ENCODE data around the gene TPRG1L. TPM values are rescaled to one million over a fixed set of nuclear protein-coding genes. Genes with fewer than 3 reads are reported as not detected.

Gene TPRG1L
- total and polyA plus RNA-seq, 2 experiments from 2014 or later, result 6.2 to 20.3 TPM

GRCh38 chr1:3660704-3661103, 35.9 kb downstream of the TPRG1L start (continued):
- TF ChIP-seq ZNF462 (CRISPR knock-in tag; IDR thresholded peaks at IDR 0.05) (no peak), EZH2phosphoT487 (IDR thresholded peaks at IDR 0.05; ENCODE audit: unreplicated experiment) (no peak), ZNF331 (CRISPR knock-in tag; IDR thresholded peaks at IDR 0.05; ENCODE audit: low read depth) (no peak)

GRCh38 chr1:3661631-3662030, 36.8 kb downstream of the TPRG1L start:
- peaks cover 15% of the 10 kb centered on the region for H3K4me1 Mint-ChIP-seq
- Histone ChIP-seq H3K79me2 (replicated peaks; ENCODE audit: insufficient read depth) (no peaks in the 10 kb centered on the region), H2AFZ (no peak overlapping the region), H3K4me2 (no peak overlapping the region), H3K4me3 (no peak overlapping the region), H3K9me2 (ENCODE audit: insufficient read depth) (no peaks in the 10 kb centered on the region), H3F3A (replicated peaks; ENCODE audit: low read depth) (0 out of 2 replicates have a peak, but pooled peaks cover 3% of the 10 kb centered on the region), H3K36me3 (ENCODE audit: insufficient read depth) (no peaks in the 10 kb centered on the region), H3K27me3 (ENCODE audit: insufficient read depth) (peaks cover 14% of the 10 kb centered on the region; the same call in 1 of the 2 replicates), H3K27ac (ENCODE audit: low read depth) (no peak overlapping the region), H4K20me1 (replicated peaks; ENCODE audit: insufficient read depth) (no peaks in the 10 kb centered on the region), H3K4me1 (ENCODE audit: insufficient read depth) (no peaks in the 10 kb centered on the region)
- no peak overlapping the region for H3K27ac Mint-ChIP-seq
- ATAC-seq (no peak), DNase-seq (ENCODE audit: low spot score) (no peak)
- H3K9me3 Mint-ChIP-seq, result no peaks in the 10 kb centered on the region; the same call in 2 of the 3 replicates
- H3K4me3 Mint-ChIP-seq, result no peak overlapping the region
- H3K36me3 Mint-ChIP-seq (ENCODE audit: low read depth), result no peaks in the 10 kb centered on the region
- H3K27me3 Mint-ChIP-seq (ENCODE audit: insufficient read depth, low read depth, poor library complexity), result peaks cover 20% of the 10 kb centered on the region
- TF ChIP-seq CREB1 (CRISPR knock-in tag; IDR thresholded peaks at IDR 0.05; ENCODE audit: low read depth), result no peak
- no peak for TF ChIP-seq NANOG (IDR thresholded peaks at IDR 0.05; ENCODE audit: borderline replicate concordance)
- TF ChIP-seq STAT1 (IDR thresholded peaks at IDR 0.05; ENCODE audit: unreplicated experiment), result no peak
- no peak for TF ChIP-seq ZNF462 (CRISPR knock-in tag; IDR thresholded peaks at IDR 0.05)
- no peak for TF ChIP-seq EZH2phosphoT487 (IDR thresholded peaks at IDR 0.05; ENCODE audit: unreplicated experiment)
- no peak for TF ChIP-seq ETS1 (IDR thresholded peaks at IDR 0.05)
